Measurements from ENCODE around the gene RAB3IL1.

RAB3IL1 gene

GRCh38 chr11:61930933-61931332, 13.6 kb upstream of the RAB3IL1 start:
- no peaks in the 10 kb centered on the region for H4K20me1 ChIP-seq (ENCODE audit: insufficient read depth, low read length, poor library complexity, severe bottlenecking)
- no peaks in the 10 kb centered on the region for H3K9me2 ChIP-seq (replicated peaks; ENCODE audit: low read depth, low read length)
- no peak overlapping the region for H3K4me3 ChIP-seq (ENCODE audit: low read length, poor library complexity, severe bottlenecking)
- TF ChIP-seq CTCF (conservative IDR thresholded peaks at IDR 0.05; ENCODE audit: low read length) (no peak), EZH2phosphoT487 (IDR thresholded peaks at IDR 0.05; ENCODE audit: borderline replicate concordance) (no peak)
- no peaks in the 10 kb centered on the region for H3F3A ChIP-seq (ENCODE audit: low read depth)
- H3K4me1 ChIP-seq (ENCODE audit: insufficient read depth, low read length, poor library complexity, severe bottlenecking) = no peaks in the 10 kb centered on the region
- H3K79me2 ChIP-seq (ENCODE audit: insufficient read depth, low read length) = no peaks in the 10 kb centered on the region
- H3K9ac ChIP-seq (ENCODE audit: low read depth, low read length, poor library complexity, severe bottlenecking) = no peak overlapping the region
- H3K9me3 ChIP-seq (ENCODE audit: insufficient read depth, low read depth, low read length) = no peaks in the 10 kb centered on the region; the same call in 1 of the 2 replicates
- H3K27me3 ChIP-seq (ENCODE audit: insufficient read depth, low read length, poor library complexity, severe bottlenecking) = no peaks in the 10 kb centered on the region
- no peak overlapping the region for H2AFZ ChIP-seq (ENCODE audit: low read length)
- H3K36me3 ChIP-seq (ENCODE audit: insufficient read depth, low read length) = no peaks in the 10 kb centered on the region
- H3K4me2 ChIP-seq (ENCODE audit: low read depth, low read length, poor library complexity, severe bottlenecking) = no peak overlapping the region

GRCh38 chr11:61928606-61929005, 11.2 kb upstream of the RAB3IL1 start:
- Histone ChIP-seq H3K9ac (ENCODE audit: low read depth, low read length, poor library complexity, severe bottlenecking) (no peak overlapping the region), H2AFZ (ENCODE audit: low read length) (no peak overlapping the region), H3K4me3 (ENCODE audit: low read length, poor library complexity, severe bottlenecking) (no peak overlapping the region), H3K9me2 (replicated peaks; ENCODE audit: low read depth, low read length) (no peaks in the 10 kb centered on the region), H3F3A (ENCODE audit: low read depth) (no peaks in the 10 kb centered on the region), H3K36me3 (ENCODE audit: insufficient read depth, low read length) (no peaks in the 10 kb centered on the region), H4K20me1 (ENCODE audit: insufficient read depth, low read length, poor library complexity, severe bottlenecking) (no peaks in the 10 kb centered on the region), H3K4me2 (ENCODE audit: low read depth, low read length, poor library complexity, severe bottlenecking) (no peak overlapping the region), H3K9me3 (ENCODE audit: insufficient read depth, low read depth, low read length) (no peaks in the 10 kb centered on the region; the same call in 1 of the 2 replicates), H3K79me2 (ENCODE audit: insufficient read depth, low read length) (no peaks in the 10 kb centered on the region), H3K4me1 (ENCODE audit: insufficient read depth, low read length, poor library complexity, severe bottlenecking) (no peaks in the 10 kb centered on the region), H3K27me3 (ENCODE audit: insufficient read depth, low read length, poor library complexity, severe bottlenecking) (no peaks in the 10 kb centered on the region)
- TF ChIP-seq EZH2phosphoT487 (IDR thresholded peaks at IDR 0.05; ENCODE audit: borderline replicate concordance) (no peak), CTCF (conservative IDR thresholded peaks at IDR 0.05; ENCODE audit: low read length) (no peak)

GRCh38 chr11:61927501-61927900, 10.1 kb upstream of the RAB3IL1 start:
- Histone ChIP-seq H4K20me1 (ENCODE audit: insufficient read depth, low read length, poor library complexity, severe bottlenecking) (no peaks in the 10 kb centered on the region), H3K9ac (ENCODE audit: low read depth, low read length, poor library complexity, severe bottlenecking) (no peak overlapping the region), H3K9me3 (ENCODE audit: insufficient read depth, low read depth, low read length) (no peaks in the 10 kb centered on the region), H3K9me2 (replicated peaks; ENCODE audit: low read depth, low read length) (no peaks in the 10 kb centered on the region), H3K4me2 (ENCODE audit: low read depth, low read length, poor library complexity, severe bottlenecking) (no peak overlapping the region), H2AFZ (ENCODE audit: low read length) (no peak overlapping the region), H3F3A (ENCODE audit: low read depth) (no peaks in the 10 kb centered on the region), H3K4me1 (ENCODE audit: insufficient read depth, low read length, poor library complexity, severe bottlenecking) (no peaks in the 10 kb centered on the region), H3K4me3 (ENCODE audit: low read length, poor library complexity, severe bottlenecking) (no peak overlapping the region), H3K27me3 (ENCODE audit: insufficient read depth, low read length, poor library complexity, severe bottlenecking) (no peaks in the 10 kb centered on the region), H3K79me2 (ENCODE audit: insufficient read depth, low read length) (no peaks in the 10 kb centered on the region), H3K36me3 (ENCODE audit: insufficient read depth, low read length) (no peaks in the 10 kb centered on the region)
- TF ChIP-seq EZH2phosphoT487 (IDR thresholded peaks at IDR 0.05; ENCODE audit: borderline replicate concordance) = no peak
- no peak for TF ChIP-seq CTCF (conservative IDR thresholded peaks at IDR 0.05; ENCODE audit: low read length)
